MM.1S (cell line): ENCODE data around the gene CRACDL.

ENCODE experiments used
- DNase-seq: peaks from one replicate; pipeline ENCODE4 v3.0.0-alpha.2; 2015
- H2AFZ ChIP-seq: fragments of 300-600 bp; sonication (generic); 2 replicates; pipeline ENCODE4 v1.6.0; 2016; ENCODE audit warnings: antibody characterized with exemption, low read length
- H3F3A ChIP-seq: fragments of 300-600 bp; sonication (generic); 2 replicates; pipeline ENCODE4 v1.6.1; 2016; ENCODE audit warnings: mild to moderate bottlenecking, antibody characterized with exemption, low read length, moderate library complexity, mixed read lengths; ENCODE audit not compliant: insufficient read depth
- H3K27ac ChIP-seq: fragments of 300-600 bp; sonication (generic); 2 replicates; pipeline ENCODE4 v1.5.1; 2016; ENCODE audit warnings: mild to moderate bottlenecking, low read length
- H3K27me3 ChIP-seq: fragments of 300-600 bp; sonication (generic); replicated peaks from 2 replicates; pipeline ENCODE4 v1.6.0; 2016; ENCODE audit warnings: low read length; ENCODE audit not compliant: insufficient read depth
- H3K36me3 ChIP-seq: fragments of 300-600 bp; sonication (generic); replicated peaks from 2 replicates; pipeline ENCODE4 v1.6.1; 2016; ENCODE audit warnings: mild to moderate bottlenecking, low read length, mixed read lengths; ENCODE audit not compliant: insufficient read depth
- H3K4me1 ChIP-seq: fragments of 300-600 bp; sonication (generic); 2 replicates; pipeline ENCODE4 v1.6.1; 2016; ENCODE audit warnings: low read length, mixed read lengths
- H3K4me2 ChIP-seq: fragments of 300-600 bp; sonication (generic); 2 replicates; pipeline ENCODE4 v1.6.0; 2016; ENCODE audit warnings: low read depth, low read length
- H3K4me3 ChIP-seq: fragments of 300-600 bp; sonication (generic); 2 replicates; pipeline ENCODE4 v1.5.1; 2016; ENCODE audit warnings: low read length, mixed read lengths
- H3K79me2 ChIP-seq: fragments of 300-600 bp; sonication (generic); 2 replicates; pipeline ENCODE4 v1.6.1; 2016; ENCODE audit warnings: mixed run types, low read length, mixed read lengths
- H3K9ac ChIP-seq: fragments of 300-600 bp; sonication (generic); 2 replicates; pipeline ENCODE4 v1.6.1; 2016; ENCODE audit warnings: low read length, mixed read lengths
- H3K9me2 ChIP-seq: fragments of 300-600 bp; sonication (generic); replicated peaks from 2 replicates; pipeline ENCODE4 v1.6.1; 2016; ENCODE audit warnings: mild to moderate bottlenecking, low read length, mixed read lengths; ENCODE audit not compliant: insufficient read depth
- H3K9me3 ChIP-seq: fragments of 300-600 bp; sonication (generic); replicated peaks from 2 replicates; pipeline ENCODE4 v1.6.1; 2016; ENCODE audit warnings: mild to moderate bottlenecking, low read length, mixed read lengths; ENCODE audit not compliant: insufficient read depth
- H4K20me1 ChIP-seq: fragments of 300-600 bp; sonication (generic); 2 replicates; pipeline ENCODE4 v1.6.1; 2016; ENCODE audit warnings: mild to moderate bottlenecking, low read length, moderate library complexity, mixed read lengths; ENCODE audit not compliant: insufficient read depth
- EZH2 ChIP-seq: fragments of 300-600 bp; sonication (generic); optimal IDR thresholded peaks from 2 replicates; pipeline ENCODE3; 2017; ENCODE audit warnings: low read depth, mild to moderate bottlenecking, antibody characterized with exemption, low read length, mixed read lengths
- EZH2phosphoT487 ChIP-seq: fragments of 300-600 bp; sonication (generic); IDR thresholded peaks from 2 replicates; pipeline ENCODE4 v1.6.1; 2018; ENCODE audit warnings: antibody characterized with exemption, low read length
- TF ChIP-seq, protein P1 (sequence below): fragments of 300-600 bp; sonication (generic); IDR thresholded peaks from 2 replicates; pipeline ENCODE4 v1.5.1; 2016; ENCODE audit warnings: antibody characterized with exemption, low read length, mixed read lengths

The CRACDL gene

DNA sequence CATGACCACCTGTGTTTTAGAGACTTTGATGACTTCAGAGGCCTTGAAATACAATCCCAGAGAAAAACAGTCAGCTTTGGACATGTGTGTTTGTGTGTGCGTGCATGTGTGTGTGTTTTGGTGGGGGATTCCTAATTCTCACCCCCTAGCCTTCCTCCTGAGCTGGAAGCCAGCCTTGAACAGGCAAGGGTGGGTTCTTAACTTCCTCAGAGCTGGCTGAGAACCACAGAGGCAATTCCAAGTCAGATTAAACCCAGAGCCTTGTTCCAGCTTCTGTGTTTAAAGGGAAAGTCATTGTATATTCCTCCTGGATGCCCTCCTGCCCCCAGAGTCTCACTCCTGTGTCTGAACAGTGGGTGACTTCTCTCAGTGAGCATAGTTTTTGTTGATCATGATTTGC is 159.9 kb downstream of the CRACDL start:
- no peak overlapping the region for H3K27ac ChIP-seq

DNA sequence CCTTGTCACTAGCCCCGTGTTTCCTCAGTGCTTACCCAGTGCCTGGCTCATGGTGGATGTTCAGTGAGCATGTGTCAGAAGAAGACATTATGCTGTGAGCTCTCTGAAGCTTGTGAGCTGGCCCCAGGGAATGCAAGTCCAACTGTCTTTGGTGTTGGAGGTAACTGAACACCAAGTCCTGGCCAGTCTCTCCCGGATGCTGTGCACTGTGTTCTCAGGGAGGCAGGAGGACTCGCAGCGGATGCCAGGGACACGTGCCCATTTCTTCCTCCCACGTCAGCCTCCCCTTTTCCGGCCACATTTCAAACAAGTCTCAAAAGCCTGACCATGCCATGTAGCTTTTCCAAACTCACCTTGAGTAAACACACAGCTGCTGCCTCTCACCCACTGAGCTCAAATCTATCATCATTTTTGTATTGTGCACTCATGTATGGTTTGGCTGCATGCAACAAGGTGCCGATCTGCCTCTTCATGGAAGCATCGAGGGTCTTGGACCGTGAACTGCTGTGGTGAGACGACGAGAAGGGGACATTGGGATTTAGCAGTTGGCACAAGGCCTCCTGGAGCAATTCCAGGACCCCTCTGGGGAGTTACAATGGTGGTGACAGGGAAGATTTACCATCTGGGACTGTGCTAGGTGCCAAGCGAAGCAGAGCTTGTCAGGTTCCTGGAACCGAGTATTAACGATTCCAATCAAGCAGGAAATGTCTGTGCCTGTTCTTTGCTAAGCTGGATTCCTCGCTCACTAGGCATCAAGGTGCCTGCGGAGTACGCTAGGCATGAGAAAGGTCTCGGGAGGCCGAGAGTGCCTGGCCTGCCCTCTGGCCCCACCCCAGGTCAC is 160.7 kb downstream of the CRACDL start:
- Histone ChIP-seq H3K9me3 (no peaks in the 10 kb centered on the region), H4K20me1 (no peaks in the 10 kb centered on the region), H3K4me2 (no peak overlapping the region), H3K27ac (no peak overlapping the region), H3K9me2 (no peaks in the 10 kb centered on the region), H3K36me3 (no peaks in the 10 kb centered on the region), H3K4me1 (peaks cover 5% of the 10 kb centered on the region; the same call in 1 of the 2 replicates), H3K27me3 (no peaks in the 10 kb centered on the region), H3K4me3 (no peak overlapping the region), H2AFZ (no peak overlapping the region), H3K79me2 (no peaks in the 10 kb centered on the region), H3K9ac (no peak overlapping the region), H3F3A (no peaks in the 10 kb centered on the region)
- no peak for DNase-seq
- TF ChIP-seq, protein P1, sequence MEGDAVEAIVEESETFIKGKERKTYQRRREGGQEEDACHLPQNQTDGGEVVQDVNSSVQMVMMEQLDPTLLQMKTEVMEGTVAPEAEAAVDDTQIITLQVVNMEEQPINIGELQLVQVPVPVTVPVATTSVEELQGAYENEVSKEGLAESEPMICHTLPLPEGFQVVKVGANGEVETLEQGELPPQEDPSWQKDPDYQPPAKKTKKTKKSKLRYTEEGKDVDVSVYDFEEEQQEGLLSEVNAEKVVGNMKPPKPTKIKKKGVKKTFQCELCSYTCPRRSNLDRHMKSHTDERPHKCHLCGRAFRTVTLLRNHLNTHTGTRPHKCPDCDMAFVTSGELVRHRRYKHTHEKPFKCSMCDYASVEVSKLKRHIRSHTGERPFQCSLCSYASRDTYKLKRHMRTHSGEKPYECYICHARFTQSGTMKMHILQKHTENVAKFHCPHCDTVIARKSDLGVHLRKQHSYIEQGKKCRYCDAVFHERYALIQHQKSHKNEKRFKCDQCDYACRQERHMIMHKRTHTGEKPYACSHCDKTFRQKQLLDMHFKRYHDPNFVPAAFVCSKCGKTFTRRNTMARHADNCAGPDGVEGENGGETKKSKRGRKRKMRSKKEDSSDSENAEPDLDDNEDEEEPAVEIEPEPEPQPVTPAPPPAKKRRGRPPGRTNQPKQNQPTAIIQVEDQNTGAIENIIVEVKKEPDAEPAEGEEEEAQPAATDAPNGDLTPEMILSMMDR: no peak

More for the DNA sequence above, 159.9 kb downstream of the CRACDL start:
- Histone ChIP-seq H4K20me1 (no peaks in the 10 kb centered on the region), H3F3A (no peaks in the 10 kb centered on the region), H3K27me3 (no peaks in the 10 kb centered on the region), H3K4me2 (no peak overlapping the region), H3K9me3 (no peaks in the 10 kb centered on the region), H3K9me2 (no peaks in the 10 kb centered on the region), H3K4me1 (peaks cover 5% of the 10 kb centered on the region; the same call in 1 of the 2 replicates), H3K36me3 (no peaks in the 10 kb centered on the region), H3K4me3 (no peak overlapping the region), H2AFZ (no peak overlapping the region), H3K79me2 (no peaks in the 10 kb centered on the region), H3K9ac (no peak overlapping the region)
- TF ChIP-seq EZH2phosphoT487 (no peak), EZH2 (no peak)
- TF ChIP-seq, protein P1: no peak
- no peak for DNase-seq

DNA sequence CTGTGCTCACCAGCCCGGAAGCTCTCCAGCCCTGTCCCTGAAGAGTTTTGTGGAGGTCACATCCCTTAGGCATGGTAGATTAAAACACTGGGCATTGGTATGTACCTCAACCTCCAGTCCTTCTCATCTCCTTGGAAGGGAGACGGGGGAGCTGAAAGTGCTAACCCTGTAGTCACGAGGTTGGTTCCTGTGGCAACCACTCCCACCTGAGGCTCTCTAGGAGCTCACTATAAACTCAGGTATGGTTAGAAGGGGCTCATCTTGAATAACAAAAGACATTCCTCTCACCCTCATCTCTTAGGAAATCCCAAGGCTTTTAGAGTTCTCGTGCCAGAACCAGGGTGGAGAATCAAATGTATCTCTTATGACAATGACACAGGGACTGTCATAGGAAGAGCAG is 162.1 kb downstream of the CRACDL start:
- no peak overlapping the region for H3K4me2 ChIP-seq
- H3K79me2 ChIP-seq: no peaks in the 10 kb centered on the region
- no peak overlapping the region for H2AFZ ChIP-seq
- H3K4me3 ChIP-seq: no peak overlapping the region
- TF ChIP-seq EZH2: no peak
- TF ChIP-seq, protein P1: no peak
- no peak for TF ChIP-seq EZH2phosphoT487
- no peak overlapping the region for H3K9ac ChIP-seq
- H4K20me1 ChIP-seq: no peaks in the 10 kb centered on the region
- no peaks in the 10 kb centered on the region for H3K9me2 ChIP-seq
- H3F3A ChIP-seq: no peaks in the 10 kb centered on the region
- no peaks in the 10 kb centered on the region for H3K27me3 ChIP-seq
- no peak for DNase-seq
- no peak overlapping the region for H3K27ac ChIP-seq
- peaks cover 5% of the 10 kb centered on the region; the same call in 1 of the 2 replicates for H3K4me1 ChIP-seq
- no peaks in the 10 kb centered on the region for H3K36me3 ChIP-seq
- H3K9me3 ChIP-seq: no peaks in the 10 kb centered on the region
